ENCODE measurements around the gene AGAP1.

AGAP1 gene

GRCh38 chr2:236173729-236174607, 680.1 kb downstream of the AGAP1 start:
- no peak for DNase-seq (ENCODE audit: low read depth)

DNA sequence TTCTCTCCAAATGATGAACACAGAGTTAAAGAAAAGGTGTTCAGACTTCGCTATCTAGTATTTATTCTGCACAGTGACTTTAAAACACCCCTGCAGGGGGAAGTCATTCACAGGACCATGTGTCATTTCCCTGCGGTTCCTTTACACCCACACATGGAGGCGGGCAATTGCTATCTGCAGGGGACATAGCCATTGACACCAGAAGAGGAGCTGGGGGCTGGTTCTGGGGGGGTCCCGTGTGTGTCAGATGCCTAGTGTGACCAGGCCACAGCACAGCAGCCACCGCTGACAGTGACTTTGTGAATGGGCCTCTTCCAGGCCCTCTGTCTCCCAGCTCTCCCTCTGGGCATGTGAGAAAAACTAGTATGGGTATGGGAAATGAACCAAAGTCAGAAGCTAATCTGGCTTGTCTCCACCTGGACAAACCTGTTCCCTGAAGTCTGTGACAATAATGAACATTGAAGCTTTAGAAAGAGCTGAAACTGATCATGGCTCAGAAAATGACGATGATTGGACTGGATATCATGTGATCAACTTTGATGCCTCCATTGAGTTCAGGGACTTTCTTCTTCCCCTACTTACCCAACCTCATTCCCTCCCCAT, 681.8 kb downstream of the AGAP1 start:
- DNase-seq (ENCODE audit: low read depth) = no peak

DNA sequence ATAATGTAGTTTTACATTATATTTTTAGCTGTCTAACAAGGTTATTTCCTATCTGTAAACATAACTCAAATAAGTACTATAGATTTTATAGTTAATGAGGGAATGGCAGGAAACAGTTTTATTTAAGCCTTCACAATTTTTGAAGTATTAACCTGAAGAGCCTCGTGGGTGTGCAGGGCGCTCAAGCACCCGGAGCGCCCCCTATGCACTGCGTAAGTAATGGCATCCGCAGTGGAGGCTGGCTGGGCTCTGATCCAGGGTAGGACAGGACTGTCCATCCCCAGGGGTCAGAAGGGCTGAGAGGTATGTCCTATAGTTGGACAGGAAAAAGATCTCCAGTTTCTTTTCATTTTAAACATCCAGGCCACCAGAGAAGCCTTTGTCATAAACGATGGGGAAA, 682.6 kb downstream of the AGAP1 start:
- no peak for DNase-seq (ENCODE audit: low read depth)

- DNase-seq (ENCODE audit: low read depth) = no peak
Measured at GRCh38 chr2:236176951-236177350, 683.1 kb downstream of the AGAP1 start.

GRCh38 chr2:236177604-236177966, 683.7 kb downstream of the AGAP1 start:
- no peak for DNase-seq (ENCODE audit: low read depth)

GRCh38 chr2:236177967-236178889, 684.4 kb downstream of the AGAP1 start:
- no peak for DNase-seq (ENCODE audit: low read depth)

- no peak for DNase-seq (ENCODE audit: low read depth)
Measured at GRCh38 chr2:236178890-236179235, 685.0 kb downstream of the AGAP1 start.

DNA sequence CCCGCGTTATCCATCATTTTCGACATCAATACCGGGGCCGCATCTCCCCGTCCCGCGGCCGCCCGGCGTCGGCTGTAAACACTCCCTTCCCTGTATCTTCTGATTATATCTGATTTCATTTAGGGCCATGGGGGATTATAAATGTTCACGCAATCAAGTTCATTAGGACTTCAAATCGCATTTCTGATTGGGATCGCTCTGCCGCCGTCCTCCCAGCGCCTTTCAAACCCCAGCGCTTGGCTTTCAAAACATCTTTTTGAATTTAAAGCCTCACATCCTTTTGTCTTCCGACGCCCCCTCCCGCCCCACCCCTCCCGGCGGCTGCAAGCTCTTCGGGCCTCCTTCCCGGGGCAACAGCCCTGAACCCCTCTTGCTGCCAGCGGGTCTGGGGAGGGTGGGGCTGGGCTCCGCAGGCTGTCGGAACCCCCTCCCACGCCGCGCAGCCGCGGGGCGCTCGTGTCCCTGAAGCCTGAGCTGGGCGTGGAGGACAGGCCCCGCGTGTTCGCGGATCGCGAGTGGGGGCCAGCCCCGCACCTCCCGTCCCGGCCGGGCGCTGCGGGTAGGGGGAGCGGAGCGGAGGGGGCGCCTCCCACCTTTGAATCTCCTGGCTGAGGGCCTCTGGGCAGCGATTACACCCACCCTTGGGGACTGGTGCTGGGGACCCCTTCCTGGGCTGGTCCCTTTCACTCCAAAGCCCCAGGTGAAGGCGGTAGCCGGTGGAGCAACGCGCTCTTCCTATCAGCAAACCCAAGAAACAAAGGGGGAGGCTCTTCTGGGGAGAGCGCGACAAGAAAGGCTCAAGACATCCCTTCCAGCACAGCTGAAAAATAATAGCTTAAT, 685.6 kb downstream of the AGAP1 start:
- no peak for DNase-seq (ENCODE audit: low read depth)

DNA sequence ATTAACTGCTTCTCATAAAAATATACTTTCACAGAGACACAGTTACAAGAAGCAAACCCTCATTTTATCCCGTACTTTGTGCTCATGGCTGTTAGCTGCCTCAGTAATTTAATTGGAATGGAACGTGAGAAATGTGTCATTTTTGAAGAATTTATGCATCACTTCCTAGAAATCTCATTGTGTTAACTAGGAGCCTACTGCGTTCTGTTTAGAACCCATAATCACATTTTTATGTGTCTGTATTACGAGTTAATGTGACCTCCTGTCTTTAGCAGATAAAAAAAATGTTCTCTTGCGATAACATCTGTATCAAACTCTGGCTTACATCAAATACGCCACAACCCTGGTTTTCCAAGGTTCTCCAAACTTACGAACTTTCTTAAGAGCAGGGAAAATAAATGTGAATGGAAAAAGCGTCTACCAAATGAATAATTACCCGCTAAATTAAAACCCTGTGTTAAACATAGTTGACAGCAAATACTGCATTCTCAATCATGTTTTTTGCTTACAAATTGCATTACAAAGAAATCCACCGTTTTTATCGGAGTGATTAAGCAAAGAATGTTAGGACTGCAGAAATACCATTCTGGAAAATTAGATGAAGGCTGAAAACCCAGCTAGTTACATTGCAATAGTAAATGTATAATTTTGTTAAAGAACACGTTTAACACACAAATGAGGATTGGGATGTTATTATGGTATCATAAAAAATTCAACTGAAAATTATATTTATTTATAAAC, 686.4 kb downstream of the AGAP1 start:
- no peak for DNase-seq (ENCODE audit: low read depth)

DNA sequence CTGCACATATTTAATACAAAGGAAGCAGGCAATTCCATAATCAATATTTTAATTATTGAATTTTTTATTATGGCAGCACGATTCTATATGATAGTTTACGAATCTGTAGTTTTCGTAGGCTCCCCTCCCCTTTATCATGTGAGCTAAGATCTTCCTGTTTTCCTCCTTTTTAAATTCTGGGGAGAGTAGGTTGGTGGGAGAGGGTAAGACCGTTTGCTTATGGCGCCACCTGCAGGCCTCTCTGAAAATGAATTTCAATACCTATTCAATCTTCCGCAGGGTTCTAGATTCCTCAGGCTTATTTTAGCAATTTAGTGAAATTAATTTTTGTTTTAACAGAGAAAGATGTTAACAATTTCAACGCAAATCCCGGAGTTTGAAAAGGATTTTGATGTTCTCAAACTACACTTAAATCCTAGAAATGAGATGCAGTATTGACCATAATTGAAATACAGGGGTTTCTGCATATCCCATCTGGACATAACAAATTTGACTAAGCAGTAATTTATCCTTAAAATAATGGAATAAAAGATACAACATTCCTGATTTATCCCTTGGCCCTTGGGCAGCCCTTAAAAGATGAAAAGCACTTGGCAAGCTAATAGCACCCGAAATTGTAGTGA, 687.1 kb downstream of the AGAP1 start:
- DNase-seq (ENCODE audit: low read depth) = no peak

All from activated T-cell treated with anti-CD3 and anti-CD28 coated beads for 1 hour (primary cell).